H1 (cell line): ENCODE data around the gene CERS1. TPM values are rescaled to one million over a fixed set of nuclear protein-coding genes. Genes with fewer than 3 reads are reported as not detected.

Experiments used
- ATF3 ChIP-seq: IDR thresholded peaks from 2 replicates; pipeline ENCODE4 v1.6.1; 2011; ENCODE audit warnings: low read depth, mild to moderate bottlenecking, low read length; ENCODE audit not compliant: insufficient read depth
- NANOG ChIP-seq: IDR thresholded peaks from 2 replicates; pipeline ENCODE4 v1.6.1; 2011; ENCODE audit warnings: low read length, low read depth, mild to moderate bottlenecking, inconsistent platforms; ENCODE audit not compliant: insufficient read depth, poor library complexity, severe bottlenecking
- NRF1 ChIP-seq: IDR thresholded peaks from 2 replicates; pipeline ENCODE4 v1.6.1; 2011; ENCODE audit warnings: mild to moderate bottlenecking, low read depth, low read length, improper control_type of control experiment
- RAD21 ChIP-seq, 2 experiments: IDR thresholded peaks in 1 of 2; conservative IDR thresholded peaks in 1 of 2; 2 replicates each; pipeline ENCODE4 v1.6.1; 2011; ENCODE audit warnings: low read depth in 2 of 2, low read length in 2 of 2, improper control_type of control experiment in 1 of 2, inconsistent platforms in 1 of 2, mild to moderate bottlenecking in 1 of 2, moderate library complexity in 1 of 2
- RBBP5 ChIP-seq: IDR thresholded peaks from 2 replicates; pipeline ENCODE4 v1.7.1; 2012; ENCODE audit warnings: low read depth, mild to moderate bottlenecking, inconsistent platforms, low read length, moderate library complexity, borderline replicate concordance
- USF2 ChIP-seq: IDR thresholded peaks from 2 replicates; pipeline ENCODE4 v1.6.1; 2011; ENCODE audit warnings: low read length, improper control_type of control experiment
- polyA plus RNA-seq, 7 experiments: library from polyadenylated mRNA; depleted of rRNA in 3 of 7; stranded (reverse) in 5 of 7; unstranded in 2 of 7; fragments of >200 nt in 5 of 7; fragments of 200-250 nt in 2 of 7; gene quantifications; 1 replicate in 5 of 7; 2 replicates in 1 of 7; 4 replicates in 1 of 7; pipeline versions ENCODE4 v1.2.1 to v1.2.3, GENCODE V29; 2011 to 2013; ENCODE audit warnings: missing spikeins in 2 of 7, mixed read lengths in 2 of 7
- total RNA-seq: library from RNA; stranded (reverse); fragmentation: NEBNext Ultra II Directional; extraction: Animal tissue kit (Norgen Biotek cat#: 25700); gene quantifications from 2 replicates; pipeline ENCODE4 v1.2.1, GENCODE V29; 2021

Gene CERS1
- total and polyA plus RNA-seq, 2 of the 8 experiments (the other 6 are each of a cell fraction or from before 2014, with no cell fraction given), result 18.6 to 51.0 TPM

- TF ChIP-seq USF2 (no peak), ATF3 (no peak), RAD21 (IDR thresholded peaks at IDR 0.05 in 1 of 2, conservative IDR thresholded peaks at IDR 0.05 in 1 of 2; ENCODE audit: low read depth in 2 of 2, low read length in 2 of 2) (no peak), NRF1 (no peak), NANOG (no peak), RBBP5 (no peak)
Measured at GRCh38 chr19:18855647-18856384, 40.1 kb downstream of the CERS1 start (continued).
